GM06990 (cell line): ENCODE measurements around the gene FOXJ3.

ENCODE experiments used
- DNase-seq: peaks from one replicate; pipeline ENCODE4 v3.0.0-alpha.2; 2011; ENCODE audit not compliant: insufficient read length; ENCODE audit errors: extremely low read depth
- H3K27me3 ChIP-seq: replicated peaks from 2 replicates; pipeline ENCODE4 v1.6.0; 2011; ENCODE audit warnings: low read length; ENCODE audit not compliant: control insufficient read depth, insufficient read depth
- H3K36me3 ChIP-seq: 2 replicates; pipeline ENCODE4 v1.5.1; 2011; ENCODE audit warnings: low read length; ENCODE audit not compliant: control insufficient read depth, insufficient read depth
- H3K4me3 ChIP-seq: replicated peaks from 2 replicates; pipeline ENCODE4 v1.5.1; 2011; ENCODE audit warnings: low read depth, mild to moderate bottlenecking, control low read depth, low read length
- CTCF ChIP-seq: IDR thresholded peaks from 2 replicates; pipeline ENCODE4 v1.5.1; 2011; ENCODE audit warnings: low read length, control low read depth, mild to moderate bottlenecking, inconsistent platforms; ENCODE audit not compliant: insufficient read depth, poor library complexity, severe bottlenecking

FOXJ3 gene

GRCh38 chr1:42266253-42267135 lies 68.5 kb downstream of the FOXJ3 start:
- TF ChIP-seq CTCF, result no peak
- H3K36me3 ChIP-seq, result peaks cover 3% of the 10 kb centered on the region; the same call in 1 of the 2 replicates
- no peak for DNase-seq
- no peaks in the 10 kb centered on the region for H3K27me3 ChIP-seq
- H3K4me3 ChIP-seq, result no peak overlapping the region

GRCh38 chr1:42264511-42265190 lies 70.4 kb downstream of the FOXJ3 start:
- peaks cover 3% of the 10 kb centered on the region; the same call in 1 of the 2 replicates for H3K36me3 ChIP-seq
- TF ChIP-seq CTCF, result no peak

GRCh38 chr1:42263019-42263418 lies 72.0 kb downstream of the FOXJ3 start:
- no peak for TF ChIP-seq CTCF
- Histone ChIP-seq H3K4me3 (no peak overlapping the region), H3K27me3 (no peaks in the 10 kb centered on the region), H3K36me3 (peaks cover 3% of the 10 kb centered on the region; the same call in 1 of the 2 replicates)
- no peak for DNase-seq

More at GRCh38 chr1:42264511-42265190, 70.4 kb downstream of the FOXJ3 start:
- Histone ChIP-seq H3K4me3 (no peak overlapping the region), H3K27me3 (no peaks in the 10 kb centered on the region)
- DNase-seq, result no peak

GRCh38 chr1:42260376-42261070 lies 74.5 kb downstream of the FOXJ3 start:
- no peaks in the 10 kb centered on the region for H3K27me3 ChIP-seq
- no peak overlapping the region for H3K4me3 ChIP-seq
- DNase-seq, result no peak
- no peak for TF ChIP-seq CTCF
- peaks cover 3% of the 10 kb centered on the region; the same call in 1 of the 2 replicates for H3K36me3 ChIP-seq

- H3K36me3 ChIP-seq, result peaks cover 3% of the 10 kb centered on the region; the same call in 1 of the 2 replicates
- no peaks in the 10 kb centered on the region for H3K27me3 ChIP-seq
- H3K4me3 ChIP-seq, result no peak overlapping the region
- TF ChIP-seq CTCF, result no peak
- no peak for DNase-seq
Measured at GRCh38 chr1:42259739-42260064, 75.3 kb downstream of the FOXJ3 start.
